Testis (tissue), 3 donors: Measurements from ENCODE around the gene OR4D1. TPM values are rescaled to one million over a fixed set of nuclear protein-coding genes. Genes with fewer than 3 reads are reported as not detected.

Source experiments
- DNase-seq: peaks from one replicate; pipeline ENCODE4 v3.0.0-alpha.2; 2019
- H3K27ac ChIP-seq, 2 donors: fragments of 200-600 bp; sonication (generic); one replicate each; pipeline ENCODE4 v1.5.1; 2019
- H3K27me3 ChIP-seq: fragments of 200-600 bp; sonication (generic); one replicate; pipeline ENCODE4 v1.5.1; 2019
- H3K36me3 ChIP-seq: fragments of 200-600 bp; sonication (generic); one replicate; pipeline ENCODE4 v1.5.1; 2017; ENCODE audit warnings: low read depth; ENCODE audit errors: missing control alignments
- H3K4me1 ChIP-seq: fragments of 200-600 bp; sonication (generic); one replicate; pipeline ENCODE4 v1.5.1; 2019
- H3K4me3 ChIP-seq, 2 donors: fragments of 200-600 bp; sonication (generic); one replicate each; pipeline ENCODE4 v1.5.1; 2017 to 2019
- H3K9me3 ChIP-seq: fragments of 200-600 bp; sonication (generic); one replicate; pipeline ENCODE4 v1.5.1; 2017
- POLR2A ChIP-seq: fragments of 450-650 bp; IDR thresholded peaks from one replicate; pipeline ENCODE4 v1.6.1; 2017; ENCODE audit warnings: antibody characterized with exemption, mild to moderate bottlenecking, moderate library complexity
- whole genome bisulfite sequencing, 2 donors: methylation state at CpG; one replicate each; pipeline ENCODE4 v1.1.5; 2018; 5-methylcytosine and 5-hydroxymethylcytosine counted together
- intact Hi-C: fragments of 100-400 bp; cut with DNase I; formaldehyde crosslinking; loops from one replicate; pipeline ENCODE4 v1.15.1; 2023; ENCODE audit warnings: low total_unique reads
- polyA plus RNA-seq: library from polyadenylated mRNA; stranded (reverse); fragments of 350-450 nt; fragmentation: Illumina TruSeq; extraction: RNeasy Lipid Tissue Mini Kit (QIAGEN cat#74804); gene quantifications from one replicate; pipeline ENCODE4 v1.2.3, GENCODE V29; 2014; ENCODE audit warnings: low read depth, low replicate concordance; ENCODE audit not compliant: insufficient read depth
- total RNA-seq, 2 donors: library from RNA; depleted of rRNA; stranded (reverse); fragments of >200 nt; gene quantifications; one replicate each; pipeline ENCODE4 v1.2.3, GENCODE V29; 2016
- TF ChIP-seq, protein P1 (sequence below), 3 experiments: fragments of 450-650 bp in 2 of 3; fragments of 200-600 bp in 1 of 3; sonication (generic) in 1 of 3; IDR thresholded peaks; one replicate each; pipeline ENCODE4 v1.5.1; 2016 to 2019; ENCODE audit warnings: antibody characterized with exemption in 3 of 3, mild to moderate bottlenecking in 2 of 3, moderate library complexity in 1 of 3

Gene OR4D1
- total and polyA plus RNA-seq, 3 donors from 2014 or later, result 0.06 to 0.39 (median 0.18) TPM

GRCh38 chr17:58205936-58206335 lies 57.8 kb downstream of the OR4D1 start:
- 91 to 94% methylated on average over 11 of the region's 11 CpGs for WGBS, 2 donors
- H3K36me3 ChIP-seq, result no peaks in the 10 kb centered on the region
- no peaks in the 10 kb centered on the region for H3K9me3 ChIP-seq
- no peaks in the 10 kb centered on the region for H3K4me1 ChIP-seq
- no peak overlapping the region for H3K4me3 ChIP-seq
- no peak for DNase-seq
- no peaks in the 10 kb centered on the region for H3K27me3 ChIP-seq
- no peak overlapping the region for H3K27ac ChIP-seq
- TF ChIP-seq POLR2A, result no peak
- TF ChIP-seq, protein P1, sequence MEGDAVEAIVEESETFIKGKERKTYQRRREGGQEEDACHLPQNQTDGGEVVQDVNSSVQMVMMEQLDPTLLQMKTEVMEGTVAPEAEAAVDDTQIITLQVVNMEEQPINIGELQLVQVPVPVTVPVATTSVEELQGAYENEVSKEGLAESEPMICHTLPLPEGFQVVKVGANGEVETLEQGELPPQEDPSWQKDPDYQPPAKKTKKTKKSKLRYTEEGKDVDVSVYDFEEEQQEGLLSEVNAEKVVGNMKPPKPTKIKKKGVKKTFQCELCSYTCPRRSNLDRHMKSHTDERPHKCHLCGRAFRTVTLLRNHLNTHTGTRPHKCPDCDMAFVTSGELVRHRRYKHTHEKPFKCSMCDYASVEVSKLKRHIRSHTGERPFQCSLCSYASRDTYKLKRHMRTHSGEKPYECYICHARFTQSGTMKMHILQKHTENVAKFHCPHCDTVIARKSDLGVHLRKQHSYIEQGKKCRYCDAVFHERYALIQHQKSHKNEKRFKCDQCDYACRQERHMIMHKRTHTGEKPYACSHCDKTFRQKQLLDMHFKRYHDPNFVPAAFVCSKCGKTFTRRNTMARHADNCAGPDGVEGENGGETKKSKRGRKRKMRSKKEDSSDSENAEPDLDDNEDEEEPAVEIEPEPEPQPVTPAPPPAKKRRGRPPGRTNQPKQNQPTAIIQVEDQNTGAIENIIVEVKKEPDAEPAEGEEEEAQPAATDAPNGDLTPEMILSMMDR (IDR thresholded peaks at IDR 0.05), result no peak
- intact Hi-C loops, result no loop called here

DNA sequence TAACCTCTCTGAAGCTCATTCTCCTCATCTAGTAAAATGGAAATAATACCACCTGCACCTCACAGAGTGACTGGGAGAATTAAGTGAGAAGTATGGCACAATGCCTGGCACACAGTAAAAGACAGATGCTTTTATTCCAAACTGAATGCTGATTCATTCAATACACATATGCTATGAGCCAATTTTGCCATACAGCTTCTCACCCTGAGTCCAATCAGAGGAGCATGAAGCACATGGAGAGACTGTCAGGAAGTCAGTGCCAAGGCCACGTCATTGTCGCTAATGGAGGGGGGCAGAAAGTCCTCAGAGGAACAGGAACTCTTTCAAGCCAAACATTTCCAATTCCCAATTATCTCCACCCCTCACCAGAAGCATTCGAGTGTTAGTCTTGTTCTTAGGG lies 59.3 kb downstream of the OR4D1 start:
- Histone ChIP-seq H3K4me1 (no peaks in the 10 kb centered on the region), H3K9me3 (no peaks in the 10 kb centered on the region), H3K4me3 (no peak overlapping the region), H3K27me3 (no peaks in the 10 kb centered on the region), H3K36me3 (no peaks in the 10 kb centered on the region), H3K27ac (no peak overlapping the region)
- TF ChIP-seq, protein P1 (IDR thresholded peaks at IDR 0.05), result no peak
- TF ChIP-seq POLR2A, result no peak
- 76 to 80% methylated on average over 3 of the region's 3 CpGs for WGBS, 2 donors
- DNase-seq, result no peak
- intact Hi-C loops, result no loop called here

- Histone ChIP-seq H3K9me3 (no peaks in the 10 kb centered on the region), H3K4me1 (no peaks in the 10 kb centered on the region), H3K36me3 (no peaks in the 10 kb centered on the region), H3K4me3 (no peak overlapping the region), H3K27me3 (no peaks in the 10 kb centered on the region), H3K27ac (no peak overlapping the region)
- intact Hi-C loops, result no loop called here
- 90 to 96% methylated on average over 5 of the region's 5 CpGs for WGBS, 2 donors
- no peak for DNase-seq
- TF ChIP-seq, protein P1 (IDR thresholded peaks at IDR 0.05), result no peak
- TF ChIP-seq POLR2A, result no peak
These were observed 60.2 kb downstream of the OR4D1 start for GRCh38 chr17:58208344-58208743.

Other genes starting within 250 kb of the OR4D1 start
- 1 to 10 TPM; 6.5 to 8.6 TPM for gene CUEDC1, start 193.0 kb upstream of the OR4D1 start, total RNA-seq
- gene CUEDC1, start 193.0 kb upstream of the OR4D1 start, polyA plus RNA-seq, result 13.3 TPM
- 10 to 100 TPM; 58.6 TPM for gene VEZF1, start 160.1 kb upstream of the OR4D1 start, total RNA-seq
- 54.8 TPM for gene VEZF1, start 160.1 kb upstream of the OR4D1 start, polyA plus RNA-seq
- gene SRSF1, start 141.1 kb upstream of the OR4D1 start, total RNA-seq, result 100 to 1,000 TPM; 150 to 159 TPM
- gene SRSF1, start 141.1 kb upstream of the OR4D1 start, polyA plus RNA-seq, result 128 TPM
- 10 to 100 TPM; 33.6 to 36.7 TPM for gene DYNLL2, start 65.0 kb upstream of the OR4D1 start, total RNA-seq
- gene DYNLL2, start 65.0 kb upstream of the OR4D1 start, polyA plus RNA-seq, result 52.7 TPM
- gene OR4D2, start 18.6 kb downstream of the OR4D1 start, total RNA-seq, result not detected
- not detected for gene OR4D2, start 18.6 kb downstream of the OR4D1 start, polyA plus RNA-seq
- gene EPX, start 44.3 kb downstream of the OR4D1 start, total RNA-seq, result not detected
- not detected for gene EPX, start 44.3 kb downstream of the OR4D1 start, polyA plus RNA-seq
- gene MKS1, start 70.9 kb downstream of the OR4D1 start, total RNA-seq, result 10 to 100 TPM; 32.0 to 34.3 TPM
- 32.3 TPM for gene MKS1, start 70.9 kb downstream of the OR4D1 start, polyA plus RNA-seq
- gene LPO, start 90.2 kb downstream of the OR4D1 start, total RNA-seq, result 1 to 10 TPM; 1.8 to 2.0 TPM
- 2.7 TPM for gene LPO, start 90.2 kb downstream of the OR4D1 start, polyA plus RNA-seq
- 1 to 10 TPM in 1 of 2 donors, under 1 TPM in 1; 0.87 to 1.1 TPM for gene MPO, start 132.6 kb downstream of the OR4D1 start, total RNA-seq
- gene MPO, start 132.6 kb downstream of the OR4D1 start, polyA plus RNA-seq, result 0.87 TPM
- 10 to 100 TPM in 1 of 2 donors, 1 to 10 TPM in 1; 7.2 to 13.0 TPM for gene TSPOAP1, start 180.4 kb downstream of the OR4D1 start, total RNA-seq
- gene TSPOAP1, start 180.4 kb downstream of the OR4D1 start, polyA plus RNA-seq, result 8.2 TPM
- gene SUPT4H1, start 203.8 kb downstream of the OR4D1 start, total RNA-seq, result 10 to 100 TPM; 59.3 to 64.4 TPM
- 98.5 TPM for gene SUPT4H1, start 203.8 kb downstream of the OR4D1 start, polyA plus RNA-seq